KOPT-K1 (cell line): ENCODE results near the gene LRRC37A.
"Not testable (repeated sequence)": the region's sequence is repeated elsewhere in the genome, so short reads cannot be mapped to it uniquely, and the experiment has no call there.

Source experiments
- H3K27ac ChIP-seq: fragments of 200-600 bp; sonication (generic); 2 replicates; pipeline ENCODE4 v1.5.1; 2016; ENCODE audit warnings: antibody characterized with exemption, mild to moderate bottlenecking, low read depth, low read length; ENCODE audit not compliant: poor library complexity, severe bottlenecking
- H3K36me3 ChIP-seq: fragments of 200-600 bp; sonication (generic); 2 replicates; pipeline ENCODE4 v1.5.1; 2017; ENCODE audit warnings: antibody characterized with exemption, mild to moderate bottlenecking, low read length, moderate library complexity; ENCODE audit not compliant: insufficient read depth
- H3K9me3 ChIP-seq: fragments of 200-600 bp; sonication (generic); 2 replicates; pipeline ENCODE4 v1.5.1; 2017; ENCODE audit warnings: antibody characterized with exemption, low read length, mild to moderate bottlenecking; ENCODE audit not compliant: insufficient read depth, poor library complexity, severe bottlenecking

LRRC37A gene

GRCh38 chr17:46294831-46295230 lies at the start of gene LRRC37A:
TSS of gene LRRC37A (plus strand) at chr17:46295131. CDS start at chr17:46295134, 3 bp downstream.
- not testable (repeated sequence) for H3K36me3 ChIP-seq, H3K27ac ChIP-seq, H3K9me3 ChIP-seq

DNA sequence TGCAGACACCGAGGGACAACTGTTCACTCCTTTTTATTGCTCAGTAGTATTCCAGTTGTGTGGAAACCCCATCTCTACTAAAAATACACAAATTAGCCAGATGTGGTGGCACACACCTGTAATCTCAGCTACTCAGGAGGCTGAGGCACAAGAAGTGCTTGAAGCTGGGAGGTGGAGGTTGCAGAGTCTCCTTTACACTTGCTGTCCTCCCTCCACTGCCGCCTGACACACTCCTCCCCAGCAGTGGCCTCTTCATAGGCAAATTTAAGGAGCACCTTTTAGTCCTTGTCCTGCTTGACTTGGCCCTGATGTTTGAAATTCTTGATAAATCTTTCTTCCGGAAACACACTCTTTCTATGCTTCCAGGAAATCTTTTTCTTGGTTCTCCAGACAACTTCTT lies 45.8 kb upstream of the LRRC37A start:
- not testable (repeated sequence) for H3K36me3 ChIP-seq, H3K9me3 ChIP-seq, H3K27ac ChIP-seq

DNA sequence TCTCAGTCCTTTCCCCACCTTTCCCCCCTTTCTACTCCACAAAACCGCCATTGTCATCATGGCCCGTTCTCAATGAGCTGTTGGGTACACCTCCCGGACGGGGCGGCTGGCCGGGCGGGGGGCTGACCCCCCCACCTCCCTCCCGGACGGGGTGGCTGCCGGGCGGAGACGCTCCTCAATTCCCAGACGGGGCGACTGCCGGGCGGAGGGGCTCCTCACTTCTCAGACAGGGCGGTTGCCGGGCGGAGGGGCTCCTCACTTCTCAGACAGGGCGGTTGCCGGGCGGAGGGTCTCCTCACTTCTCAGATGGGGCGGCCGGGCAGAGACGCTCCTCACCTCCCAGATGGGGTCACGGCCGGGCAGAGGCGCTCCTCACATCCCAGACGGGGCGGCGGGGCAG lies 42.1 kb upstream of the LRRC37A start:
- not testable (repeated sequence) for H3K36me3 ChIP-seq, H3K9me3 ChIP-seq, H3K27ac ChIP-seq

GRCh38 chr17:46253722-46254121 lies 41.2 kb upstream of the LRRC37A start:
- H3K36me3 ChIP-seq, H3K9me3 ChIP-seq, H3K27ac ChIP-seq: not testable (repeated sequence)

GRCh38 chr17:46254215-46254614 lies 40.7 kb upstream of the LRRC37A start:
- H3K27ac ChIP-seq, H3K9me3 ChIP-seq, H3K36me3 ChIP-seq: not testable (repeated sequence)

- H3K36me3 ChIP-seq, H3K9me3 ChIP-seq, H3K27ac ChIP-seq: not testable (repeated sequence)
These were observed 38.6 kb upstream of the LRRC37A start for GRCh38 chr17:46256369-46256768.

DNA sequence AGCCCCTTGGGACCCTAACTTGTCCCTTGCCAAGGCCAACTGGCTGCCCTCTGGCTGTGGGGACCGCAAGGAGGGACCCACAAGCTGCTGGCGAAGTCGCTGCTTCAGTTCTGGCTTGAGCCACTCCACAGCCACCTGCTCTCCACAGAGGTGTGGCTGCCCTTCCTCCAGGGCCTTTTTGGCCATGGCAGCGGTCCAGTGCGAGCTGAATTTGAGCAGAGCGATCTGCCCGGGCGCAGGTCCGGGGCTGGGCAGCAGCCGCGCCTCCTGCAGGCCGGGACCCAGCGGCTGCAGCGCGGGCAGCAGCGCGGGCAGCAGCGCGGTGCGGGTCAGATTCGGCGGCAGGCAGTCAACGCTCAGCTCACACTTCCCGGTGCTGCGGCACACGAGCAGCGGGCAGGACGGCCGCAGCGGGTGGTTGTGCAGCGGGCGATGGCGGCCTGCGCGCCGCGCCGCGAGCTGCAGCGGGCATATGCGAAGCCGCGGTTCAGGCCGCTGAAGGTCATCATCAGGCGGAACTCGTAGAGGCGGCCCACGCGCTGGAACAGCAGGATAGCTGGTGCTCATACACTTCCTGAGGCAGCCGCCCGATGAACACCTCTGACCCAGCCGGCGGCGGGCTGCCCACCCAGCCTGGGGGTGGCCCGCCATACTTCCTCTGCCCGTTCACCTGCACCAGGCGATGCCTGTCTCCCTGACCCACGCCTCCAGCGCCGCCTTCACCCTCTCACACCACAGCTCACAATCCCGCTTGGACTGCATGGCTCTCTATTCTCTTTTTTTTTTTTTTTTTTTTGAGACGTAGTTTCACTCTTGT lies 34.9 kb upstream of the LRRC37A start:
- not testable (repeated sequence) for H3K9me3 ChIP-seq, H3K27ac ChIP-seq, H3K36me3 ChIP-seq

DNA sequence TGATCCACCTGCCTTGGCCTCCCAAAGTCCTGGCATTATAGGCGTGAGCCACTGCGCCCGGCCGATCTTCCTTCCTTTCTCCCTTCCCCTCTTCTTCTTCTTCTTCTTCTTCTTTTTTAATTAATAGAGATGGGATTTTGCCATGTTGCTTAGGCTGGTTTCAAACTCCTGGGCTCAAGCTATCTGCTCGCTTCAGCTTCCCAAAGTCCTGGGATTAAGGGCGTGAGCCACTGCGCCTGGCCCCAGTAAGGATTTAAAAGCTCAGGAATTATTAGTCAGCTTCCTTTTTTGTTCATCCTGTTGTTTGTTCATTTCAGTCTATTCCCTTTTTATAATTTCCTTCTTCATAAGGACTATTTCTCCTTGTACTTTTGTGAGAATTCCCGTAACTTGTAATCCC lies 32.7 kb upstream of the LRRC37A start:
- Histone ChIP-seq H3K9me3 (no peaks in the 10 kb centered on the region), H3K27ac (no peak overlapping the region)

GRCh38 chr17:46264456-46265198 lies 30.3 kb upstream of the LRRC37A start:
- no peaks in the 10 kb centered on the region for H3K9me3 ChIP-seq
- H3K27ac ChIP-seq: peak overlapping the region; percentile 24
- no peaks in the 10 kb centered on the region for H3K36me3 ChIP-seq

More for the DNA sequence above, 32.7 kb upstream of the LRRC37A start:
- H3K36me3 ChIP-seq: no peaks in the 10 kb centered on the region

- H3K27ac ChIP-seq: peak overlapping the region; percentile 24
- not testable (repeated sequence) for H3K9me3 ChIP-seq, H3K36me3 ChIP-seq
These were observed 28.8 kb upstream of the LRRC37A start for GRCh38 chr17:46266063-46266655.

GRCh38 chr17:46266656-46267544 lies 28.0 kb upstream of the LRRC37A start:
- no peaks in the 10 kb centered on the region for H3K9me3 ChIP-seq
- H3K27ac ChIP-seq: peak overlapping the region; percentile 56
- no peaks in the 10 kb centered on the region for H3K36me3 ChIP-seq

GRCh38 chr17:46270032-46270431 lies 24.9 kb upstream of the LRRC37A start:
- no peak overlapping the region for H3K27ac ChIP-seq
- H3K36me3 ChIP-seq: no peaks in the 10 kb centered on the region
- no peaks in the 10 kb centered on the region for H3K9me3 ChIP-seq

DNA sequence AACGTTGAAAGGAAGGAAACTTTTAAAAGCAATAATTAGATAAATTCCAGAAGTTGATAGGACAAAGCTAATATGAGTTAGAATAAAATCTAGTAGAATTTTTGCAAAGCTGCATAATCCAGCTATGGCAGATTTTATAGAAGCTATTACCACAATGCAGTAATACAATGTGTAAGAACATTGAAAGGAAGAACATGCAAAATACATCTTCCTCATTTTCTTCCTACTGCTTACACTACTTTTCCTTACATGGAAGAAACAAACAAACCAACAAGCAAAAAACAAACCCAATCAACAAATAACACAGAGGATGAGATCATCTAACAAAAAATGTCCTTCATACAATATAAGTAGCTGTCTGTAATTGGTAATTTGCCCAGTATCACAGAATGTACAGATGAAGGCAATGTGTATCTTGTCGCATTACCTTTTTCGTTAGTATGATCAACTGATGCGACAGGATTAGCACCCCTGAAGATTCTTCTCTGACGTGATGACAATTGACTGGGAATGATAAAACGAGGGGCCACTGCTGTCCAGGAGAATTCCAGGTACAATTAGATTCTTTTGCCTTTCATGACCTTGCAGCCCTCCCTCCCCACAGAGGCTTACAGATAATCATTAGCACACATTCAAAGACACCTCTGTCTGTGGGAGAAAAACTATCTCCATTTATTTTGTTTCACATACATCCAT lies 21.2 kb upstream of the LRRC37A start:
- Histone ChIP-seq H3K9me3 (no peaks in the 10 kb centered on the region), H3K27ac (no peak overlapping the region), H3K36me3 (no peaks in the 10 kb centered on the region)

GRCh38 chr17:46274238-46274637 lies 20.7 kb upstream of the LRRC37A start:
- Histone ChIP-seq H3K9me3 (no peaks in the 10 kb centered on the region), H3K36me3 (no peaks in the 10 kb centered on the region), H3K27ac (no peak overlapping the region)
